ENCODE data around the gene FAXDC2. TPM values are rescaled to one million over a fixed set of nuclear protein-coding genes. Genes with fewer than 3 reads are reported as not detected.

FAXDC2 gene
- total RNA-seq, 1 donor from 2014 or later, result 4.2 TPM

Other genes starting within 250 kb of the FAXDC2 start
- 33.2 and 96.5 TPM in 2 replicates for gene LARP1, start 95.2 kb downstream of the FAXDC2 start, total RNA-seq
- 87.3 and 105 TPM in 2 replicates for gene CNOT8, start 8.0 kb upstream of the FAXDC2 start, total RNA-seq
- gene GEMIN5, start 87.6 kb upstream of the FAXDC2 start, total RNA-seq, result 10.6 and 21.5 TPM in 2 replicates
- gene MRPL22, start 90.5 kb upstream of the FAXDC2 start, total RNA-seq, result 17.6 and 36.6 TPM in 2 replicates
- gene KIF4B, start 163.2 kb upstream of the FAXDC2 start, total RNA-seq, result 0.05 TPM in 1 of 2 replicates, not detected in the other